GM06990 (cell line): Measurements from ENCODE around the gene REEP1.

ENCODE experiments used
- DNase-seq: peaks from one replicate; pipeline ENCODE4 v3.0.0-alpha.2; 2011; ENCODE audit not compliant: insufficient read length; ENCODE audit errors: extremely low read depth
- H3K27me3 ChIP-seq: replicated peaks from 2 replicates; pipeline ENCODE4 v1.6.0; 2011; ENCODE audit warnings: low read length; ENCODE audit not compliant: control insufficient read depth, insufficient read depth
- H3K36me3 ChIP-seq: 2 replicates; pipeline ENCODE4 v1.5.1; 2011; ENCODE audit warnings: low read length; ENCODE audit not compliant: control insufficient read depth, insufficient read depth
- H3K4me3 ChIP-seq: replicated peaks from 2 replicates; pipeline ENCODE4 v1.5.1; 2011; ENCODE audit warnings: low read depth, mild to moderate bottlenecking, control low read depth, low read length
- TF ChIP-seq, protein P1 (sequence below): IDR thresholded peaks from 2 replicates; pipeline ENCODE4 v1.5.1; 2011; ENCODE audit warnings: low read length, control low read depth, mild to moderate bottlenecking, inconsistent platforms; ENCODE audit not compliant: insufficient read depth, poor library complexity, severe bottlenecking

Gene REEP1

DNA sequence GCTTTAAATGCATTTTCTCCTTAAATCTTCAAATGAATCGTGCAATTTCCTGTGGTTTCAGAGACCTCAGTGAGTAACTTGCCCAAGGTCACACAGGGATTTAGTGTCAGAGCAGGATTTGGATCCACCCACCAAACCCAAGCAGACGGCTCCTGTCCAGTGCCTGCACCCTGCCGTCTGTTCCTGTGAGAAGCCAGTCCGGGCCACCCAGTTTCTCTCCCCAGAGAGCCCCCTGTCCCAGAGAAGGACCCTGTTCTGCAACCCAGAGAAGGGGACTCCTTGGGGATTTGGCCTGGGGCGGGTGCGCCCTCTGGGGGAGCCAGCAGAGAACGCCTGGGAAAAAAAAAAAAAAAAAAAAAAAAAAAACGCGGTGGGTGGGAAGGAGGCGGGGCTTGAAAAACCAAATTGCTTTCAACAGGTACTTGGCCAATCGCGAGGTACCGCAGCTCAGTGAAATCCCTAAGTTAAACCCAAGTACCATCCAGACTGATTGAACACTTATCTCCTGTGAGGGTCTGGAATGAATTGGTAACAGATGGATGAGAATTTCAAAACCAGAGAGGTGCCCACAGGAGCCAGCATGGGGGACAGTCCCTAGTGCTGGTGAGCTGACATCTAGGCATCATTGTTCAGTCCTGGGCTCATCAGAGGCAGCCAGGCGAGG is 30.9 kb upstream of the REEP1 start:
- Histone ChIP-seq H3K4me3 (no peak overlapping the region), H3K36me3 (no peaks in the 10 kb centered on the region)

DNA sequence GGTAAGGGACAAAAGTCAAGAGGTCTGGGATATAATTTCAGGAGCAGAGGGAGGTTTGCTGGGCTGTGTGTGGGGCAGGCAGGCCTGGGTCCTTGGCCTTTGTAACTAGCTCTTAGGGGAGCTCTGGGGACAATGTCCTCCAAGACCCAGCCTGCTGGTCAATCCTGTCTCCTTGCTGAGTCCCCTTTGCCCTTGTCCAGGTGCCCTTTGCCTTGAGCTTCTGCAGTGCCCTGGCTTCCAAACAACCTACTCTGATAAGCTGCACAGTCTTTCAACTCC is 30.0 kb upstream of the REEP1 start:
- Histone ChIP-seq H3K36me3 (no peaks in the 10 kb centered on the region), H3K27me3 (no peaks in the 10 kb centered on the region), H3K4me3 (no peak overlapping the region)
- DNase-seq: no peak
- TF ChIP-seq, protein P1, sequence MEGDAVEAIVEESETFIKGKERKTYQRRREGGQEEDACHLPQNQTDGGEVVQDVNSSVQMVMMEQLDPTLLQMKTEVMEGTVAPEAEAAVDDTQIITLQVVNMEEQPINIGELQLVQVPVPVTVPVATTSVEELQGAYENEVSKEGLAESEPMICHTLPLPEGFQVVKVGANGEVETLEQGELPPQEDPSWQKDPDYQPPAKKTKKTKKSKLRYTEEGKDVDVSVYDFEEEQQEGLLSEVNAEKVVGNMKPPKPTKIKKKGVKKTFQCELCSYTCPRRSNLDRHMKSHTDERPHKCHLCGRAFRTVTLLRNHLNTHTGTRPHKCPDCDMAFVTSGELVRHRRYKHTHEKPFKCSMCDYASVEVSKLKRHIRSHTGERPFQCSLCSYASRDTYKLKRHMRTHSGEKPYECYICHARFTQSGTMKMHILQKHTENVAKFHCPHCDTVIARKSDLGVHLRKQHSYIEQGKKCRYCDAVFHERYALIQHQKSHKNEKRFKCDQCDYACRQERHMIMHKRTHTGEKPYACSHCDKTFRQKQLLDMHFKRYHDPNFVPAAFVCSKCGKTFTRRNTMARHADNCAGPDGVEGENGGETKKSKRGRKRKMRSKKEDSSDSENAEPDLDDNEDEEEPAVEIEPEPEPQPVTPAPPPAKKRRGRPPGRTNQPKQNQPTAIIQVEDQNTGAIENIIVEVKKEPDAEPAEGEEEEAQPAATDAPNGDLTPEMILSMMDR: no peak

More for the DNA sequence above, 30.9 kb upstream of the REEP1 start:
- DNase-seq: peak; percentile 56
- H3K27me3 ChIP-seq: no peaks in the 10 kb centered on the region
- TF ChIP-seq, protein P1: peak; percentile 88

DNA sequence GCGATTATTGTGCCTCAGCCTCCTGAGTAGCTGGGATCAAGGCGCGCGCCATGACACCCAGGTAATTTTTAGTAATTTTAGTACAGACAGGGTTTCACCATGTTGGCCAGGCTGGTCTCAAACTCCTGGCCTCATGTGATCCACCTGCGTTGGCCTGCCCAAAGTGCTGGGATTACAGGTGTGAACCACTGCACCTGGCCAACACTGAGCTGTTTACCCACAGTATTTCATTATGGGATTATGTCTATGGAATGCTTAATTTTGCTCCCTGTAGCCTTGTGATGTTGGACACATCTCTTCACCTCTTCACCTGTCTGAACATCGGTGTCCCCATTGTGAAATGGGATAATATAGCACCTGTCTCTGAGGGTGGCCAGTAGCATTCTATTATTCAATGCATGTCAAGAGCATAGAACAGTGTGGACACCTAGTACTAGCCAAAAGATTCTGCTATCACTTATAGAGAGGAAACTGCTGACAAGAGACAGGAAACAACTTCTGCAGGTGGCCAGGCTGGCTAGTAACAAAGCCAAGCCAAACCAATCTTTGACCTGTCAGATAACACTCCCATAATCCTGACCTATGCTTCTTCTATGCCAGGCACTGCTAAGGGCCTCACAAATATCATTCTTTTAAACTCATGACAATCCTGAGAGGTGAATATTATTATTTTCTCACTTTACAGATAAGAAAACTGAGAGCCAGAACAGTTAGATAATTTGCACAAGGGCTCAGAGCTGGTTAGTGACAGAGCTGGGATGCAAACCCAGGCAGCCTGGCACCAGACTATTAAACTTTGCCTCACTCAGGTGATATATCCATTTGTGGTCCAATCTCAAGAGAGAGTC is 29.4 kb upstream of the REEP1 start:
- TF ChIP-seq, protein P1: no peak
- Histone ChIP-seq H3K36me3 (no peaks in the 10 kb centered on the region), H3K4me3 (no peak overlapping the region), H3K27me3 (no peaks in the 10 kb centered on the region)
- no peak for DNase-seq

DNA sequence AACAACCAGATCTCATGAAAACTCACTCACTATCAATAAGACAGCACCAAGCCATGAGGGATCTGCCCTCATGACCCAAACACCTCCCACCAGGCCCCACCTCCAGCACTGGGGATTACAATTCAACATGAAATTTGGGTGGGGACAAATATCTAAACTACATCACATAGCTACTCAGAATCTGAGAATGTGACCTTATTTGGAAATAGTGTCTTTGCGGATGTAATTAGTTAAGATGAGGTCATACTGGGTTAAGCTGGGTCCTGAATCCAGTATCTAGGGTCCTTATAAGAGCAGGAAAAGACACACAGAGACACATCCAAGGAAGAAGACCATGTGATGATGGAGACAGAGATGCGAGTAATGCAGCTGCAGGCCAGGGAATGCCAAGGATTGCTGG is 27.5 kb upstream of the REEP1 start:
- no peak overlapping the region for H3K4me3 ChIP-seq
- no peaks in the 10 kb centered on the region for H3K36me3 ChIP-seq
- TF ChIP-seq, protein P1: no peak
- no peaks in the 10 kb centered on the region for H3K27me3 ChIP-seq
- DNase-seq: no peak

DNA sequence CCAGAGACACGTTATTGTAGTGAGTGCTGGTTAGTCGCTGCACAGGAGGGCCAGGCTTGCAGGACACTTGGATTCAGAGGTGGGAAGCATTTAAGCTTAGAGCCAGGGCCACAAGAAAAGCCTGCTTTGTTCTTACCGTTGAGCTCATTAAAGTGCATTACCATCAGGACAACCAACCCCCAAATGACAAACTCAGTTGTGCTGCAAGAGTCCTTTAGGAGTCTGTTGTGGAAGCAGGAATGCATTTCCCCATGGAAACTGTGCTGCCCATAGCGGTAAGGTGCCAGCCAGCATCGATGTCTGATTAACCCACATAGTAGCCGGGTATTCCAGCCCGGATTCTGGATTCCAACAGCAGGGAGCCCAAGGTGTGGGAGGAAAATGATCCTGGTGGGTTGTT is 23.4 kb upstream of the REEP1 start:
- TF ChIP-seq, protein P1: no peak
- no peak overlapping the region for H3K4me3 ChIP-seq
- no peaks in the 10 kb centered on the region for H3K27me3 ChIP-seq
- H3K36me3 ChIP-seq: no peaks in the 10 kb centered on the region
- DNase-seq: no peak

DNA sequence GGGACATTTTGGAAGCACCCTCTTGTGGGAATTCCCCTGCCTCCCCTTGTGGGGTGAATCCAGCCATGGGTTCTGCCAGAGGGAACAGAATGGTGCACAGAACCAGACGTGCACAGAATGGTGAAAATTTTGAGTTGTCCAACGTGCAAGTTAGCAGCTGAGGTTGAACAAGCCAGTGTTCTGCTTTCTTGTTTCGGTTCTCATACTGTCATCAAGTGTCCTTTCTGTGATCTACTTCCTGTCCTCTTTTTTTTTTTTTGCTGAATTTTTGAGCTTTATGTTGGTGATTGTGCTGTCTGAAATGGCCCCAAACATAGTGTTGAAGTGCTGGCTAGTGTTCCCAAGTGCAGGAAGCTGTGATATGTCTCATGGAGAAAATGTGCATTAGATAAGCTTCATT is 21.5 kb upstream of the REEP1 start:
- Histone ChIP-seq H3K4me3 (no peak overlapping the region), H3K27me3 (no peaks in the 10 kb centered on the region), H3K36me3 (no peaks in the 10 kb centered on the region)
- TF ChIP-seq, protein P1: no peak
- DNase-seq: peak; percentile 30
